Activated CD4-positive, alpha-beta memory T cell treated with anti-CD3 and anti-CD28 coated beads for 36 hours (primary cell): Measurements from ENCODE around the gene TTLL11. TPM values are rescaled to one million over a fixed set of nuclear protein-coding genes. Genes with fewer than 3 reads are reported as not detected.

Source experiments
- CTCF ChIA-PET: fragments of 350-600 bp; sonication (Branson Sonifier 250); formaldehyde crosslinking; loops from one replicate; lab custom pipeline; 2021; ENCODE audit warnings: antibody characterized with exemption, inconsistent platforms; lab: Charles Lee
- POLR2A ChIA-PET: fragments of 350-600 bp; sonication (Branson Sonifier 250); formaldehyde crosslinking; loops from one replicate; lab custom pipeline; 2021; ENCODE audit warnings: antibody characterized with exemption; lab: Charles Lee
- DNase-seq: peaks from one replicate; pipeline ENCODE4 v3.0.0-alpha.2; 2020
- H3K27ac Mint-ChIP-seq: one replicate; pipeline ENCODE4 v1.8.0; 2021; ENCODE audit warnings: mixed read lengths
- H3K27me3 Mint-ChIP-seq: one replicate; pipeline ENCODE4 v1.8.0; 2021; ENCODE audit warnings: mixed read lengths
- H3K36me3 Mint-ChIP-seq: one replicate; pipeline ENCODE4 v1.8.0; 2021; ENCODE audit warnings: mixed read lengths
- H3K4me1 Mint-ChIP-seq: one replicate; pipeline ENCODE4 v1.8.0; 2021; ENCODE audit warnings: low read depth, mixed read lengths
- H3K4me3 Mint-ChIP-seq: one replicate; pipeline ENCODE4 v1.8.0; 2021; ENCODE audit warnings: mild to moderate bottlenecking, mixed read lengths
- H3K9me3 Mint-ChIP-seq: one replicate; pipeline ENCODE4 v1.8.0; 2021; ENCODE audit warnings: mixed read lengths
- intact Hi-C: fragments of 100-400 bp; cut with micrococcal nuclease; formaldehyde crosslinking; loops from one replicate; pipeline ENCODE4 v1.15.1; 2023
- total RNA-seq, 2 experiments: library from RNA; stranded (reverse); gene quantifications; one replicate each; pipeline ENCODE4 v1.2.3, GENCODE V29; 2021

Gene TTLL11
- total RNA-seq, 2 experiments from 2014 or later, result 0.97 TPM

DNA sequence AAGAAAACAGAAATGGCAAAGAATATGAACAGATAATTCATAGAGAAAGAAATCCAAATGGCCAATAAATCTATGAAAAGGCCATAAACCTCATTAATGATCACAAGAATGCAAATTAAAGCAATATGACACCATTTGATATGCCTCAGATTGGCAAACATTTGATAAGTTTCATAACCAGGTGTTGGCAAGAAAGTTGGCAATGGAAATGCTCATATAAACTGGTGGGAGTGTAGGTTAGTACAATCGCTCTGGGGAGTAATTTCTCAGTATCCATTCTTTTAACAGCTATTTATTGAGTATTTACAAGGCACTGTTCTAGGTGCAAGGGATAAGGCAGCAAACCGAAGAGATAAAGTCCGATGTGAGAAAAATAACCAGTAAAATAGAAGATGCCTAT is 154.5 kb downstream of the TTLL11 start:
- no peak for DNase-seq
- no peaks in the 10 kb centered on the region for H3K4me1 Mint-ChIP-seq
- POLR2A ChIA-PET, result no interaction called here
- no peaks in the 10 kb centered on the region for H3K9me3 Mint-ChIP-seq
- H3K4me3 Mint-ChIP-seq, result no peak overlapping the region
- H3K27me3 Mint-ChIP-seq, result no peaks in the 10 kb centered on the region
- intact Hi-C loops, result no loop called here
- no peak overlapping the region for H3K27ac Mint-ChIP-seq
- CTCF ChIA-PET, result no interaction called here
- no peaks in the 10 kb centered on the region for H3K36me3 Mint-ChIP-seq

DNA sequence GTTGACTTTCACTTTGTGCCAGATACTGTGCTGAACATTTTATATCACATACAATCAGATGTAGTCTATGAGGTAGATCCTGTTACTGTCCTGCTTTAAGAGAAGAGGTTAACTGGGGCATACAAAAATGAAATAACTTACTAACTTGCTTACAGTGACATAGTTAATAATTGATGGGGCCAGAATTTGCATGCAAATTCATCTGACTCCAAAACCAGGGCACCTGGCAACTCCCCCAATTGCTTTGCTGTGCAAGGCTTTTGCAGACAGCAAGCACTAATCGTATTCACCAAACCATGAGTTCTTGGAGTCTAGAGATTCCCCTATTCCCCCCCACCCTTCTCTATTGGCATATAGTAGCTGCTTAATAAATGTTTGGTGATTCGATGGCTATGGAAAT is 155.9 kb downstream of the TTLL11 start:
- H3K27me3 Mint-ChIP-seq, result no peaks in the 10 kb centered on the region
- H3K9me3 Mint-ChIP-seq, result no peaks in the 10 kb centered on the region
- H3K4me3 Mint-ChIP-seq, result no peak overlapping the region
- intact Hi-C loops, result no loop called here
- no peaks in the 10 kb centered on the region for H3K4me1 Mint-ChIP-seq
- no peaks in the 10 kb centered on the region for H3K36me3 Mint-ChIP-seq
- no peak overlapping the region for H3K27ac Mint-ChIP-seq
- POLR2A ChIA-PET, result no interaction called here
- no peak for DNase-seq
- CTCF ChIA-PET, result no interaction called here

DNA sequence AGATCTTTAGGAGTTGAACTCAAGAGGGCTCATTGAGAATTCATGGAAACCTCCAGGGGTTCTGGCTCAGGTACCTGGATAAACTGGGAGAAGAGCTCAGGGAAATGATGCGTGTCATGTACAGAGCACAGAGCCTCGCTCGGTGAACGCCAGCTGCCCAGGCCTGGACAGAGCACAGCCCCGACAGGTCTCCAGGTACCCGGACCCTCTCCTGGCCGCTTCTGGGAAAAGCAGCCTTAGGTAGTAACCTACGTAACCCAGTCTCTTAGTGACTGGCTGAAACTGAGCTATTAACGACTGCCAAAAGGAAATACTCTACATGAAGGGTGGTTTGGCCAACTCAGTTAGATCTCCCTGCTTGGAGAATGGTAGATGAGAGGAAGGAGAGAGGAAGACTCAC is 157.4 kb downstream of the TTLL11 start:
- DNase-seq, result no peak
- no peaks in the 10 kb centered on the region for H3K4me1 Mint-ChIP-seq
- no peaks in the 10 kb centered on the region for H3K27me3 Mint-ChIP-seq
- no peak overlapping the region for H3K27ac Mint-ChIP-seq
- H3K36me3 Mint-ChIP-seq, result no peaks in the 10 kb centered on the region
- no peaks in the 10 kb centered on the region for H3K9me3 Mint-ChIP-seq
- ChIA-PET CTCF (no interaction called here), POLR2A (no interaction called here)
- no peak overlapping the region for H3K4me3 Mint-ChIP-seq
- intact Hi-C loops, result no loop called here

DNA sequence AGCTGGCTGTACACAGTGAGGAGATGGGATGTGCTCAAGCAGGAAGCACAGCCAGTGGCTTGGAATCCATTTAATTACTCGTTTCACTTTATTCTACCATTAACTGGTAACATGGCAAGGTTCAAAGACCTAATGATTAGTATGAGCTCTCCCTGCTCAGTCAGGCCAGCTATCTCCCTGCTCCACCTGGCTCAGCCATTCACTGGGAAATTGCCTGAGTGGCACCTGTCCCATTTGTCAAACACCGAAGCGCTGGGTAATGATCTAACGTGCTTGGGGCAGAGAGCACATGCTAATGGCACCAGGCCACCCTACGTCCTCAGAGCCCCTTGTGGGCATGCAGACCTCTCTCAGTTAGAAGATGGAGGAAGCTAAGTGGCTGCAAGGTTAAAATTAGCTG is 162.2 kb downstream of the TTLL11 start:
- CTCF ChIA-PET, result no interaction called here

DNA sequence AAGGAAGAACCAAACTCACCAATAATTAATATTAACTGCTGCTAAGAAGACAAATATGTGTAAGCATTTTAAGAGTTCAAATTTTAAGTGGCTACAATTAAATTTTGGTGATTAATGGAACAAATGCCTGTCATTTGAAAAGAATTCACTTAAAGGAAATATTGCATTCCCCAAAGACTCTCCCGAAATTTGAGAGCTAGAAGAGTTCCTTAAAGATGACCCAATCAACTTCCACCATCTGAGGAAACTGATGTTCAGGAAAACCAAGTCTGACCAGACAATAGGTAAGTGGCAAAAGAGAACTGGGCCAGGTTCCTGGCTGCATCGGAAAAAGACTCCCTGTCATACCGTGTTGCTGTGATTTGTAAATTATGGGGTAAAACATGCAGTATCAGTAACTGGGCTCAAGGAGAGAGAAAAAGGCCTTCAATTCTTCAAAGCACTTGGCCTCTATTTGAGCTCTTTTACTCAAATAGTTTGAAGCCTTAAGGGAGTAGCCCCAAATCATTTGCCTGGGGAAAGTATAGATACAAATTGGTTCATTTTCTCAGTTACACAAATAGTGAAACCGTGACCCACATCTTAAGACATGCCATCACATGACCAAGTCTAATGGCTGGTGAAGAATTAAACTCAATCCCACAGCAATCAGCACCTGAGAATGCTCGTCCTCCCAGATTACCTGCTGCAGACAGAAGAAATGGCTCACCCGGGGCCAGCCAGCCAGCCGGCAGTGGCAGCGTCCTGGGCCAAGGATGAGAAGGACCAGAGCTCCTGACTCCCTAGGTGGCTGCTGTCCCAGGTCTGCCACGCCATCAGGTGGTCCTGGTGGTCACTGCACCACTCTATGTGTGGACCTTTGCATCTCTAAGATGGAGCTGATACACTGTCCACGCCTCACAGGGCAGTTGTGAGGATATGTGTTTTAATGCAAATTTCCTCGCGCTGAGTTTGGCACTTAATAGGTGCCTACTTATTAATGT is 162.9 kb downstream of the TTLL11 start:
- Mint-ChIP-seq H3K4me1 (no peaks in the 10 kb centered on the region), H3K9me3 (no peaks in the 10 kb centered on the region), H3K27ac (no peak overlapping the region), H3K36me3 (no peaks in the 10 kb centered on the region), H3K27me3 (no peaks in the 10 kb centered on the region), H3K4me3 (no peak overlapping the region)
- POLR2A ChIA-PET, result interaction anchor here (0.6 kb wide), 1 partner anchor 18 kb away, joined by 3 read pairs; no protein-coding TSS in a partner anchor
- intact Hi-C loops, result no loop called here
- DNase-seq, result no peak
- CTCF ChIA-PET, result no interaction called here

More for the DNA sequence above, 162.2 kb downstream of the TTLL11 start:
- Mint-ChIP-seq H3K27ac (no peak overlapping the region), H3K9me3 (no peaks in the 10 kb centered on the region), H3K27me3 (no peaks in the 10 kb centered on the region), H3K36me3 (no peaks in the 10 kb centered on the region), H3K4me1 (no peaks in the 10 kb centered on the region), H3K4me3 (no peak overlapping the region)
- POLR2A ChIA-PET, result no interaction called here
- no peak for DNase-seq
- intact Hi-C loops, result no loop called here

DNA sequence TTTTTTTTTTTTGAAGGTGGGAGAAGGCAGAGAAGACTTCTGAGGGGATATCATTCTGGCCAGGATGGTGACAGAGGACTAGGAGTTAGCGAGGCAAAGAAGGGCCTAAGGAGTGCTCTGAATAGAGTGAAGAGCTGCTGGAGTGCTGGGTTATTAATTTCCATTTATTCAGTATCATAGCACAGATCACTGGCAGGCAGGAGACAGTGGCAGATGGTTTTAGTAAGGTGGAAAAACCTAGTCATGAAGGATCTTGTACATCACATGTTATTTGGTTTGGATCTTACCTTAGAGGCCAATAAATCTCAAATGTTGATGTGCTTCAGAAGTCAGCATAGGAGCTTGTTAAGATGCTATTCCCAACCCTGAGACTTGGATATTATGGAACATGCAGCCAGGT is 165.5 kb downstream of the TTLL11 start:
- ChIA-PET POLR2A (no interaction called here), CTCF (interaction anchor here (1.2 kb wide), 1 partner anchor 197 kb away, joined by 3 read pairs; no protein-coding TSS in a partner anchor)
- H3K9me3 Mint-ChIP-seq, result no peaks in the 10 kb centered on the region
- intact Hi-C loops, result no loop called here
- no peaks in the 10 kb centered on the region for H3K4me1 Mint-ChIP-seq
- DNase-seq, result no peak
- H3K27ac Mint-ChIP-seq, result no peak overlapping the region
- no peaks in the 10 kb centered on the region for H3K36me3 Mint-ChIP-seq
- H3K27me3 Mint-ChIP-seq, result no peaks in the 10 kb centered on the region
- no peak overlapping the region for H3K4me3 Mint-ChIP-seq

DNA sequence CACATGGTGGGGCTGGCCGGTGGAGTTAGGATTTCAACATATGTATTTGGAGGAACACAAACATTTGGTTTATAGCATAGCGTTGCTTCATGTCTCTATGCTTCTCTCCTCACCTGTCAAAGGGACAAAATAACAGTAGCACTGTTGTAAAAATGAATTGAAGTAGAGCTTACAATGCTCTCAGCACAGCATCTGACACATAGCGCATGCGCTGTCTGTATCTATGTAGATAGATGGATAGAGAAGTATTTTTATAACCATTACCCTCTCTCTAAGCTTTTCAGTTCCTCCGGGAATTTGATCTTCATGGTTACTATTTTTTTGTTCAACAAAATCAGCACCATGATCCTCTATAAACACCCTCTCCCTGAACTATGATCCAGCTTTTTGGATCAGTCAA is 166.0 kb downstream of the TTLL11 start:
- no peak overlapping the region for H3K4me3 Mint-ChIP-seq
- no peak for DNase-seq
- H3K36me3 Mint-ChIP-seq, result no peaks in the 10 kb centered on the region
- ChIA-PET POLR2A (no interaction called here), CTCF (interaction anchor here (1.2 kb wide), 1 partner anchor 198 kb away, joined by 3 read pairs; no protein-coding TSS in a partner anchor)
- H3K27ac Mint-ChIP-seq, result no peak overlapping the region
- no peaks in the 10 kb centered on the region for H3K9me3 Mint-ChIP-seq
- intact Hi-C loops, result no loop called here
- H3K27me3 Mint-ChIP-seq, result no peaks in the 10 kb centered on the region
- H3K4me1 Mint-ChIP-seq, result no peaks in the 10 kb centered on the region

DNA sequence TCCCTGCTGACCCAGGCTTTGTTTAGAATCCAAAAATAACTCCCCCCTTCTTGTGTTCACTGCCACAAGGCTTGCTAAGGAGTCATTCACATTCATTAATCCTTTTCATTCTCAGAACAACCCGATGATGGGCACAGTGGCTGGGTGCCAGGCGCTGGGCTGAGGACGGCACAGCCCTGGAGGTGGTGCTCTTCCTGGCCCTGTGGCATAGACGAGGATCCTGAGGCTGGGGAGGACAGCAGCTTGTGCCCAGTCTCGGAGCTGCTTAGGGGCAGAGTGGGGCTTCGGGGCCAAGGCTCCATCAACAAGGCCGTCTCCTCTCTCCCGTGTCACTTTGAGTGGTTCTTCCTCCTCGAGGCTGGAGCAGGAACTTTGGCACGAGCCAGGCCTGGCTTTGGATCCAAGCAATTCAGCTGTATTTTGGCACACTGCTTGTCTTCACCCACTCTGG is 166.7 kb downstream of the TTLL11 start:
- ChIA-PET POLR2A (no interaction called here), CTCF (no interaction called here)
- Mint-ChIP-seq H3K9me3 (no peaks in the 10 kb centered on the region), H3K27ac (no peak overlapping the region), H3K4me1 (no peaks in the 10 kb centered on the region), H3K27me3 (no peaks in the 10 kb centered on the region), H3K36me3 (no peaks in the 10 kb centered on the region), H3K4me3 (no peak overlapping the region)
- intact Hi-C loops, result no loop called here
- DNase-seq, result no peak

DNA sequence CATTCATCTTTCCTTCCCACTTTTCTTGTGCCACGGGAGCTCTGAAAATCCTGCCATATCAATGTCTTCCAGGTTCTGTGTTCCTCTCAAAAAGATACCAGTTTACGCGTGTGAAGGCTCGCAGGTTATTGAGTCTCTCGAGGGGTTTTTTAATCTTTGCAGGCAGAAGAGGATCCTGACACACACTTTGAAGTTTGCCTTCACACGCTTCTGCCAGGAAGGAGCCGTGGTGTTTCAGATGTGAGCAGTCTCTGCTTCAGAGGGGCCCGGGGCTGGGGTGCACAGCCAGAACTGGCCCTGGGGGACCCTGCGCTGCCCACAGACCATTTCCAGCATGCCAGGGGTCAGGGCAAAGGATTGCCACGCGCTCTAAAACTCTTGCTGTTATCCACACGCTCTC is 167.2 kb downstream of the TTLL11 start:
- intact Hi-C loops, result no loop called here
- H3K9me3 Mint-ChIP-seq, result no peaks in the 10 kb centered on the region
- no peak for DNase-seq
- ChIA-PET CTCF (no interaction called here), POLR2A (no interaction called here)
- H3K4me3 Mint-ChIP-seq, result no peak overlapping the region
- no peaks in the 10 kb centered on the region for H3K27me3 Mint-ChIP-seq
- no peaks in the 10 kb centered on the region for H3K36me3 Mint-ChIP-seq
- no peak overlapping the region for H3K27ac Mint-ChIP-seq
- H3K4me1 Mint-ChIP-seq, result no peaks in the 10 kb centered on the region

DNA sequence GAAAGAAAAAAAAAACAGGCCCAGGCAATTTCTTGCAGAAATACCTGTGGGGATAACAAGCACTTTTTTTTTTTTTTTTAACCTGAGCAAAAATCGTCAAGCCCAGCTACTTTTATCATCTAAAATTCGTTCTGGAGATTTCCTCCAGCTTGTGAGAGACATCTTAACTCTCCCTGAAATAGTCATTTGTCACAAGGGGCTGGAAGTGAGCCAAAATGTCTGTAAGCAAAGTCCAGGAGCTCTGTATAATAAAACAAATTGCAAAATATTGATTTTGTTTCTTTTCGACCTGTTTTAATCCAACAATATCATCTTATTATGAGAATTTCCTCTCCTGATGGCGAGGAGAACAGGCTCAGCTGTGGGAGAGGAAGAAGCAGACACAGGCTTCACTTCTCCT is 168.4 kb downstream of the TTLL11 start:
- DNase-seq, result no peak
- H3K4me1 Mint-ChIP-seq, result no peaks in the 10 kb centered on the region
- no peak overlapping the region for H3K4me3 Mint-ChIP-seq
- CTCF ChIA-PET, result no interaction called here
- no peak overlapping the region for H3K27ac Mint-ChIP-seq
- H3K9me3 Mint-ChIP-seq, result no peaks in the 10 kb centered on the region
- POLR2A ChIA-PET, result no interaction called here
- H3K36me3 Mint-ChIP-seq, result no peaks in the 10 kb centered on the region
- H3K27me3 Mint-ChIP-seq, result no peaks in the 10 kb centered on the region
- intact Hi-C loops, result no loop called here

DNA sequence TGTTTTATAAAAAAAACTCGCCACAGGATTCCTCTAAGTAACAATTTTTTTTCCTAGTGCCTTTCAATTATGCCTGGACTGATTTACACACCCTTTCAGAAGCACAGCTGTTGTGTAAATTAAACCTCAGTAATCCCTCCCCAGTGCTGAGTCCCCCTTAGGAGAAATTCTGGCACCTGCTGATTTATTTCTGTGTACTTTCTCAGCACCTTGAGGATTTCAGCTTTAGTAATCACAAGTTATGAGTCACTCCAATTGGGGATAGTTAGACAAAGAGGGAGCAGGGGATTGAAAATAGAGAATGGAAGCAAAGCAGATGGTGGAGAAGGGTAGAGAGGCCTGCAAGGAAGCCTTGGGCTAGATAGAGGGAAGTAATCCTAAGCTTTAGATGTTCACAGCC is 171.7 kb downstream of the TTLL11 start:
- Mint-ChIP-seq H3K27me3 (no peaks in the 10 kb centered on the region), H3K36me3 (no peaks in the 10 kb centered on the region), H3K4me3 (no peak overlapping the region), H3K27ac (no peak overlapping the region), H3K9me3 (no peaks in the 10 kb centered on the region), H3K4me1 (no peaks in the 10 kb centered on the region)
- DNase-seq, result no peak
- intact Hi-C loops, result no loop called here
- CTCF ChIA-PET, result no interaction called here
- POLR2A ChIA-PET, result no interaction called here

DNA sequence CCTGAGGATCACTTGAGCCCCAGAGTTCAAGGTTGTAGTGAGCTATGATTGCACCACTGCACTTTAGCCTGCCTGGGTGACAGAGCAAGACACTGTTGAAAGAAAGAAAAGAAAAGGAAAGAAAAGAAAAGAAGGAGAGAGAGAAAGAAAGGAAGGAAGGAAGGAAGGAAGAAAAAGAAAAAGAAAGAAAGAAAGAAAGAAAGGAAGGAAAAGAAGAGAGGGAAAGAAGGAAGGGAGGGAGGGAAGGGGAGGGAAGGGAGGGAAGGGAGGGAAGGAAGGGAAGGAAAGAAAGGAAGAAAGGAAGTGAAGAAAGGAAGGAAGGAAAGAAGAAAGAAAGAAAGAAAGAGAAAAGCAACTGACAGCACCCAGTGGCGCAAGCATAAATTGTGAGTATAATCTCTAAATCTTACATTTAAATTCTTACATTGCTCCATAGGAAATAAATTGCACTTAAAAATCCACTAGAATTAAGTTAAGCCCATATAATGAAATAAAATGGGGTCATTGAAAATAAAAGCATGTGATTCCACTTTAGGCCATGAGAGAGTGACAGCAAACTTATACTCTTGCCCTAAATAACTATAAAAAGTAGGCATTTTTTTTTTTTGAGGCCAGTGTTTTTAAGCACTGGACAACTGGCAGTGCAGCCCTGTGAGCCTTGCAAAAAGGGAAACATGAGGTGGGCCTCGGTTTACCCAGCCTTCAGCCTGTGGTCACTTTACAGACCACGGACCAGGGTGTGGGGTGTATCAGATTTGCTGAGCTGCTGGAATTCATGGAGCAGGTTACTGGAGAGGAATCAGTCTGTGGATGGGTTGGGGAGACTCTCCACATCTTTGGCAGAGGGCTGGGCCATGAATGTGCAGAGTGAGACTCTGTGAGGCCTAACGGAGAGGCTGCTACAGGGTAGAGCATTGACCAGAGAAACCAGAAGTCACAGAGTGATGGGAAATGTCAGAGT is 175.5 kb downstream of the TTLL11 start:
- H3K27ac Mint-ChIP-seq, result no peak overlapping the region
- H3K36me3 Mint-ChIP-seq, result no peaks in the 10 kb centered on the region
- no peak overlapping the region for H3K4me3 Mint-ChIP-seq
- intact Hi-C loops, result no loop called here
- no peaks in the 10 kb centered on the region for H3K27me3 Mint-ChIP-seq
- ChIA-PET CTCF (no interaction called here), POLR2A (no interaction called here)
- H3K9me3 Mint-ChIP-seq, result no peaks in the 10 kb centered on the region
- DNase-seq, result no peak
- no peaks in the 10 kb centered on the region for H3K4me1 Mint-ChIP-seq
